Measurements from ENCODE around the gene GRIK4. TPM values are rescaled to one million over a fixed set of nuclear protein-coding genes. Genes with fewer than 3 reads are reported as not detected.

Gene GRIK4
- total RNA-seq, 1 donor from 2014 or later, result 0.11 TPM

- intact Hi-C loops (cut with DNase I), result loop anchor here (10.0 kb wide), 1 partner anchor 172 kb away; no protein-coding TSS in a partner anchor
Observed at GRCh38 chr11:120942701-120943100, 431.2 kb downstream of the GRIK4 start.

GRCh38 chr11:120945042-120945441 lies 433.5 kb downstream of the GRIK4 start:
- no peak for DNase-seq
- ATAC-seq (ENCODE audit: poor library complexity), result no peak
- intact Hi-C loops (cut with DNase I), result loop anchor here (10.0 kb wide), 1 partner anchor 170 kb away; no protein-coding TSS in a partner anchor

More at GRCh38 chr11:120942701-120943100, 431.2 kb downstream of the GRIK4 start:
- ATAC-seq (ENCODE audit: poor library complexity), result no peak
- DNase-seq, result no peak

- DNase-seq (no peak), ATAC-seq (ENCODE audit: poor library complexity) (no peak)
- intact Hi-C loops (cut with DNase I), result loop anchor here (5.0 kb wide), 1 partner anchor 439 kb away; the partner anchor contains the start of gene GRIK4
Observed at GRCh38 chr11:120950880-120951279, 439.3 kb downstream of the GRIK4 start.

DNA sequence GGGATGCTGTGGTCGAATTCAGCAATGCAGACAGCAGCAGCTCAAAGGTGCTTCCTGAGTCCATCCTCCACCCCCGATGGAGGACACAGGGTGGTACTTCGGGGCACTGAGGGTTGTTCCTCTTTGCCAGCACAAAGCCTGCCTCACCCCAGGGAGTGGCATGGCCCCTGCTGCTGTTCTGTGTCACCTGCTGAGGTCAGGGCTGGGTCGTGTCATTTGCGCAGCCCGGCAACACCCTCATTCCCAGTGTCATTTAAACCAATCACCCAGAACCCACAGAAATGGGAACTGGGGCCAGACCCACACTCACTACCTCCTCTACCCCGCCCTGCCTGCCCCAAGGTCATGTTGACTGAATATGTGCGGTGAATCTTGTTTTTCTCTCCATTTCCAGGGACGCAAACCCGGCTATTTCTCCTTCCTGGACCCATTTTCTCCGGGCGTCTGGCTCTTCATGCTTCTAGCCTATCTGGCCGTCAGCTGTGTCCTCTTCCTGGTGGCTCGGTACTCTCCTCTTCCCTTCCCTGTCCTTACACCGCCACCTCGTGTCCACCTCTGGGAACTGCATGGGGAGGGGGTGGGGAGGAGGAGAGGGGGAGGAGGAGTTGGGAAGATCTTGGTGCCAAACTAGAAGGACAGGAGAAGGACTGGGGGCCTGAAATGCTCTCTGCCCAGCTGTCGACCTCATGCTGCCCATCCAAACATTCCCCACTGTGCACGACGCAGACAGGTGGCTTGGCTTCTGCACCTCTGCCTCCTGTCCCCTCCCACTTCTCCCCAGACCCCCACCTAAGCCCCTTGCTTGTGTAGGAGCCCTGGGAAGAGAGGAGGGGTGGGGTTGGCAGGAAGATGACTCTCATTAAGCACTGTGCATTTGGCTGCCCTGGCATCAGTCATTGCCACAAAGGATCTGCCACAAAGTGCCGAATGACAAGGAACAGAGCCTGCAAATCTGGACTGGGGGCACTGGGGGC lies 441.2 kb downstream of the GRIK4 start:
- peak; percentile 95 for ATAC-seq (ENCODE audit: poor library complexity)
- intact Hi-C loops (cut with DNase I), result loop anchor here (5.0 kb wide), 1 partner anchor 440 kb away; the partner anchor contains the start of gene GRIK4
- DNase-seq, result peak; percentile 77

GRCh38 chr11:120954381-120954780 lies 442.8 kb downstream of the GRIK4 start:
- DNase-seq (no peak), ATAC-seq (ENCODE audit: poor library complexity) (no peak)
- intact Hi-C loops (cut with DNase I), result loop anchor here (5.0 kb wide), 1 partner anchor 442 kb away; the partner anchor contains the start of gene GRIK4

DNA sequence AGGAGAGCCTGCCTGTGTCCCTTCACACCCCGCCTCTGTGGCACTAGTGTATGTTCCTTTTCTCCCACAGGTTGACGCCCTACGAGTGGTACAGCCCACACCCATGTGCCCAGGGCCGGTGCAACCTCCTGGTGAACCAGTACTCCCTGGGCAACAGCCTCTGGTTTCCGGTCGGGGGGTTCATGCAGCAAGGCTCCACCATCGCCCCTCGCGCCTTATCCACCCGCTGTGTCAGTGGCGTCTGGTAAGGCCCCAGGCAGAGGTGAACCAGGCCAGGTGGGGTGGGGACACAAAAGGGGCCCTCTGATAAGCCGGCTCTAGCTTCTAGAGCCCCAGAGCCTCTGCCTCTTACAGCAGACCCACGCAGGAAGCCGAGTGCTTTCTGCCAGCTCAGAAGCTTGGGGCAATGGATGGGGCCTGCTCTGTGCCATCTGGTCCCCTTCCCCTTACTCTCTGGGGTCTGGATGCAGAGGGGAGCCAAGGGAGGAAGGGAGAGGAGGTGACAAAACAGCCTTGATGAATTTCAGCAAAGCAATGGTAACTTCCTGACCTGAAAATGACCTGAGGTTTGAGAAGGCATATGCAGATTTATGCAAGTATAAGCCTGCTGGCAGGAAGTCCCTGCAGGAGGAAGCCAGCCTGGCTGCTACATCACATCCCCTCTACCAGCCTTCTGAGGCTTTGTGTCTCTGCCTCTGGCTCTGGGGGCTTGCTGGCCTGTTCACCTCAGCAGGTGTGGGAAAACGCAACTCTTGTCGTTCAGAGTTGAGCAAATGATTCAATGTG lies 445.4 kb downstream of the GRIK4 start:
- no peak for ATAC-seq (ENCODE audit: poor library complexity)
- intact Hi-C loops (cut with DNase I), result no loop called here

GRCh38 chr11:120958185-120958584 lies 446.6 kb downstream of the GRIK4 start:
- DNase-seq (no peak), ATAC-seq (ENCODE audit: poor library complexity) (no peak)
- intact Hi-C loops (cut with DNase I), result no loop called here

More for the DNA sequence above, 445.4 kb downstream of the GRIK4 start:
- DNase-seq, result no peak

DNA sequence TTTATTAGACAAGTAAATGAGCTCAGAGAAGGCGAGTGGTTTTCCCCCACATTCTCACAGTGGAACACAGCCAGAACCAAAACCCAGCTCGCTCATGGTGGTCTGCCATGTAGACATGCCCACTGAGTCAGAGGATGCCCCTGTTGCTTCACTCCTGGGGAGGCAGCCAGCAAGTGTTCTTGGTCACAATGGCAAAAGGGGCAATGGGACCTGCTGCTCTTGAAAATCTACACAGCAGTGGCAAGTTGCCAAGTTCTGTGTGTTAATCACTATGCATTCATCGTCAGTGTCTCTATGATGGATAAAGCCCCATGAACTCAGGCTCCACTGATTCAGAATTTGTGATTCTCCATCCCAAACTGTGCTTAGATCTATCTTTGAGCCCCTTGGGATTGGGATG lies 447.6 kb downstream of the GRIK4 start:
- DNase-seq, result no peak
- ATAC-seq (ENCODE audit: poor library complexity), result no peak
- intact Hi-C loops (cut with DNase I), result no loop called here

DNA sequence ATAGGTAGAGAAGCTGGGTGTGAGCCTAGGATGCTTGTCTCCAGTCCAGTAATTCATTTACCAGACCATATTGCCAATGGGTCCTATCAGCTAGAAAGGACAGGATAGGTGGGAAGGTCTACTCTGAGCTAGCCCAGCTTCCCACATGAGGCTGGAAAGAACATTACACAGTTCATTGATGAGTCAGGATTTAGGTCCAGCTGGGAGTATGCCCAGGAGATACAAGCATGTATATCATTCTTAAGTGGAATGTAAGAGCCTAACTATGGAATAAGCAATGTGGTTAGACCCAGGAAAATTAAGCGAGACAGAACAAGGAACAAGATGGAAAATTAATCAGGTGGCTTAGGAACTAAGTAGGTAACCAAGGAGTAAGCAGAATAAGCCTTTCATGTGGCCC lies 453.3 kb downstream of the GRIK4 start:
- intact Hi-C loops (cut with DNase I), result no loop called here
- DNase-seq, result no peak
- ATAC-seq (ENCODE audit: poor library complexity), result no peak

DNA sequence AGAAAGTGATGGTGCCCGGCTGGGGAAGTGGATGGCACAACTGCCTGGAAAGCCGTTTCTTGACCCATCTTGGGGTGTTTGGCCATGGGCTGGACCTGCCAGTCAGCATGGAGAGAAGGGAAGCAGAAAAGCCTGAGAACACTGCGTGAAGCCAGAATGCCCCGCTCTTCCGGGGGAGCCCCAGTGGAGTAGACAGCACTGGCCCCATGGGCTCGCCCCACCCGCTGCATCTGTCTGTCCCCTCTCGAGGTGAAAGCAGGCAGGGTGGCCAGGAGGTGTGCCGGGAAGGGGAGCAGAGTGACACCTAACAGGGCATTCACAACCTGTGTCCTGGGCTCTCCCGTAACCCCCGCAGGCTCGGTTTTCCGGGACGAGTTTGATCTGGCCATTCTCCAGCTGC lies 455.3 kb downstream of the GRIK4 start:
- DNase-seq (no peak), ATAC-seq (ENCODE audit: poor library complexity) (no peak)
- intact Hi-C loops (cut with DNase I), result no loop called here

DNA sequence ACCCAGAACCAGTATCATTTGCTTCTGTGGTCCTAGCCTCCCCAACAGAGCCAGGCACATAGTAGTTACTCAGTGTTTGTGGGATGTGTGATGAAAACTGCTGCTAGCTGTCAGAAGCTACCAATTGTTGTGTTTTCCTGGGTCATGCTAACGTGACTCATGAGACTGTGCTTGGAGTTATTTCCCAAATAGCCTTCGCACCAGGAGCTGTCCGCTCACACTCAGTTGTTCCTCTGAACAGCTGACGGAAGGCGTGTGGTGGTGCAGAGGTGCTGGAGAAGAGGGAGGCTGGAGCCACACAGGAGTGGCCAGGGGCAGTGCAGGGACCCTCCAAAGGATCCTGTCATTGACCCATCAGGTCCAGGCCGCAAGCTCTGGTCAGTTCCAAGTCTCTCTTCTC lies 458.4 kb downstream of the GRIK4 start:
- ATAC-seq (ENCODE audit: poor library complexity) (no peak), DNase-seq (no peak)
- intact Hi-C loops (cut with DNase I), result no loop called here

- no peak for ATAC-seq (ENCODE audit: poor library complexity)
- intact Hi-C loops (cut with DNase I), result no loop called here
Observed at GRCh38 chr11:120971825-120972224, 460.3 kb downstream of the GRIK4 start.

DNA sequence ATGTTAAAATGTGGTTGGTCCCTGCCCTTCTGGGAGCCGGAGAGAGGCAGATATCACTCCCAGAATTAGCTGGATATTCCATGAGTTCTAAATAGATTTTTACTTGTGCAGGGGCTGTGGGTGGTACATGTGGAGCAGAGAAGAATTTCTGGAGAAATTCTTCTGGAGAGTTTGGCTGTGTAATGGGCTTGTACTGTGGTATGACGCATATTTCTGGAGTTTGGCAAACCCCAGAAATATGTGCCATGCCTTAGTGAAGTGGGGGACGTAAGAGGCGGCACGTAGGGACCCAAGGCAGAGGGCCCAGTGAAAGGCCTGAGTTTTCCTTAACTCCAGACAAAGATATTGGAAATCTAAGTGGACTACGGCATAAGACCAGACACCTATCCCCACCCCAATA lies 461.1 kb downstream of the GRIK4 start:
- DNase-seq, result no peak
- no peak for ATAC-seq (ENCODE audit: poor library complexity)
- intact Hi-C loops (cut with DNase I), result no loop called here

More at GRCh38 chr11:120971825-120972224, 460.3 kb downstream of the GRIK4 start:
- DNase-seq, result no peak

- intact Hi-C loops (cut with DNase I), result no loop called here
Observed at GRCh38 chr11:120973501-120973900, 462.0 kb downstream of the GRIK4 start.

DNA sequence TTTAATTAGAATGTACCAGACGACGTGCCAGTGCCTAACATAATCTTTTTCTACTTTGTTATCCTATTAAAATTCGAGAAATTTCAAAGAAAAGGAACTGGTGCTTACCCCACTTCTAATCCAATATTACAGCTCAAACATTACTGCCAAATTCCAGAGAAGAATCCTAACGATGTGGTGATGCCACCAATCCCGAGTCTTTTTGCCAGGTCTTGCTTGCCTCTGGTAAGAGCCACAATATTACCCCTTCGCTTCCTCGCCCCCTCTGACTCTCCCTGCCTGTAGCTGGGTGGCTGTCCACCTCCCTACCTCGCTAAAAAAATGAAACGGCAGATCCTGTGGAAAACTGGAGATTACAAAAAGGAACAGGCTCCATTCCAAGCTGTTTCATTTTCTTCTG lies 462.9 kb downstream of the GRIK4 start:
- intact Hi-C loops (cut with DNase I), result no loop called here
- no peak for ATAC-seq (ENCODE audit: poor library complexity)
- DNase-seq, result no peak

More at GRCh38 chr11:120973501-120973900, 462.0 kb downstream of the GRIK4 start:
- DNase-seq (no peak), ATAC-seq (ENCODE audit: poor library complexity) (no peak)

DNA sequence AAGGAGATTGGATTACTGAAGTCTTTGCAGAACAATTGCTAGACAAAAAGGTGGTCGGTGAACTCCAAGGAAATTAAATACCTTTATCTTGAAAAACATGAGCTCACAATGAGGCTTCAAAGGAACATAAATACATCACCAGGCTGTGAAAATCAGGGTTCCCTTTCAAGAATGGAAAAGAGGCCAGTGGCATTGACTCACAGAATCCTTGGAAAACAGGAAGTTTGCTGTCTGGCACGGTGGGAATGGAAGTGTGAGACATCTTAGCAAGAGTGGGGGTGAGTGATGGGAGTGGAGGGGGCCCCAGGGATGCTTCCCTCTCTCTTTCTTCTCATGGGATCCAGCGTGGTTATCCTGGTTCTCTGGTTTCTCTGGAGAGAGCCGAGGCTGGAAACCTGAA lies 463.4 kb downstream of the GRIK4 start:
- intact Hi-C loops (cut with DNase I), result no loop called here
- ATAC-seq (ENCODE audit: poor library complexity) (no peak), DNase-seq (no peak)

DNA sequence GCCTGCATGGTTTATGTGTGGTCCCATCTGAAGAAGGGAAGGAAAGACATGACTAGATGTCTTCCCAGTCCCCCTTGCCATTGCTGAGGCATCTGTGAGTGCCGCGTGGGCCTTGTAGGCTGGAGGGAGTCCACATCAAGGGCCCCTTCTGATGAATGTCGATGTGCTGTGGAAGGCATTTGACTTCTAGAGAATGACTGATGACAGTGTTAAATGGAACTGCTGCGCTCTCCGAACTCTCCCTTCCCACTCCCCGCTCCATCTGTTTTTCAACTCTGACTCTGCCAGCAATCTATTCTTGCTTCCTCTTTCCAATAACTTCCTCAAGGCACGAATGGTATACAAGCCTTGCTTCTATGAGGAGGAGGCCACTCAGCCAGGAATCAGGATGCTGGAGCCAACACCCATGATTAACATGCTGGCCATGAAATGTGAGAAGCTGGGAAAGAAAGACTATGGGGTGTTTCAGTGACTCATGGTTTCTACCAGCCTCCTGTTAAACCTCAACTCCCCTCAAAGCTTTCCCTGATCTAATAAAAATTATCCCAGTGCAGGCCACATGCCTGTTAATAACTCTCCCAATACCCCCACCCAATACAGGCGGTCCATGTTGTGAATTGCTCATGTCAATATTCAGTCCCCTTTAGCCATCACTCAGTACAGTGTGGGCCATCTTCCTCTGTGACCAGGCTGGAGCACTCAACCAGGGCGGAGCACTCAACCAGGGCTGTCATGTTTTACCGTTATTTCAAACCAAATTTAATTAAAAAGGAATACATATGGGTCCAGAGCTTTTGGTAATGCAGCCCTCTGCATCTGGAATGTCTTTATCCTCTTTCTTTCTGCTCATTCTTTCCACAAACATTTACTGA lies 466.0 kb downstream of the GRIK4 start:
- intact Hi-C loops (cut with DNase I), result no loop called here
- ATAC-seq (ENCODE audit: poor library complexity) (no peak), DNase-seq (no peak)

DNA sequence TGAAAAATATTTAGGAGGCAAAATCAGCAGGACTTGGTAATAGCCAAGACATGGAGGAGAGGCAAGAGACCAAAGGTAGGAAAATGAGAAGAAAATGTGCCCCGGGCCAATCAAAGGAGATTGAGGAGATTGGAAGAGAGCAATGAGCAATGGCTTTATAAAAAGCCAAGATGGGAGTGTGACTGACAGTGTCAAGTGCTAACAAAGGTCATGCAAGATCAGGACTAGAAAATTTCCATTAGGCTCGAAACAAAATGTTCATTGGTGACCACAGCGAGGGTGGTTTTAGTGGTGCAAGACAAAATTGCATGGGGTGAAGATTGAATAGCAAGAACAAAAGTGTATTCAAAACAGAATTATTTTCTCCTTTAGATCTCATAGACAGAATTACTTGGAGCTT lies 467.2 kb downstream of the GRIK4 start:
- DNase-seq (no peak), ATAC-seq (ENCODE audit: poor library complexity) (peak; percentile 27)
- intact Hi-C loops (cut with DNase I), result no loop called here
